Right forelimb (tissue), 1 donor: ENCODE data around the gene GABPB1.

Source experiments
- DNase-seq: peaks from one replicate; pipeline ENCODE4 v3.0.0-alpha.2; 2018

Gene GABPB1

DNA sequence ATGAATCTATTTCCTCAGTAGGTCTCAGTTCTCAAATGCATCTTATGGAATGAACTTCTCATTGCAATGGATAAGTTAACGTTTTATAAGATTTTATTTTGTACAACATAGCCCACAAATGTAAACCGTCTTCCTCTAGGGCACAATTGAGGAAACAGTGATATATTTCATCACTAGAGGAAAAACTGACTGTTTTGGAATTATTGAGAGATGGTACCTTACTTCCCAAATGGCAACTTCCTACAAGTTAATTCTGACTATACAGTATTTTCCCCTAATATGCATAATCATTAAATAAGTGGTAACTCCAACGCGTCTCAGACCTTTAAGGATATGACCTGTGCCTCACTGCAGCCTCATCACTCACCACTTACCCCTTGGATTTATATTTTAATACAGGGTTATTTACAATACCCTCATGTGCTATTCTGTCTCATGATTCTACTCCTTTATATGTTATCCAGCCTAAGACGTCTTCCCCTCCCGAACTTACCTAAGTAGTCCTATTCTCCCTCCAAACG is 13.3 kb downstream of the GABPB1 start:
- no peak for DNase-seq

DNA sequence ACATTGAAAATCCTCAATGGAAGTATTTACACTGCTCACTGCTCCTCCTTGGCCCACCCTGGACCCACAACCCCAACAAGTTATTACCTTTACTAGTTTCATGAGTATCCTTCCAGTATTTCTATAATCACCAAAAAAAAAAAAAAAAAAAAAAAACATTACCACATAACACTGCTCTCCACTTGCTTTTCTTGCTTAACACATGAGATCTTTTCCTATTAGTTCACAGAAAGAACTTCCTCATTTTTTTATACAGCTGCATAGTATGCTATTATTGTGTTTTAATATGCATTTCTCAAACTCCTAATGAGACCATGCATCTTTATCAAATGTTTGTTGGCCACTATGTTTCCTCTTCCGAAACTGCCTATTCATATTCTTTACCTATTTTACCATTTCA is 14.6 kb downstream of the GABPB1 start:
- DNase-seq = no peak

DNA sequence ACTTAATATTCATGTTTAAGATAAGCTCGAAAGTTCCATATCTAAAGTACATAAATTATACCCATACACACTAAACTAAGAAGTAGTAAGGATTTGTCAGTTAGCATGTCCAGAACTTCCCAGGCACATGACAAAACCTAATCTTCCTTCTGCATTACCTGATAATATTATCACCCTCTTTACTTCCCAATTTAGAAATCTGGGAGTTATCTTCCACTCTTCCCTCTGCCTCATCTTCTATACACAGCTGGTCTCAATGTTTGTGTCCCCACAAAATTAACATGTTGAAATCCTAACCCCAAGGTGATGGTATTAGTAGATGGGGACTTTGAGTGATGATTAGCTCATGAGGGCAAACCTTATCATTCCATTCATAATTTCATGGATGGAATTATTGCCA is 15.3 kb downstream of the GABPB1 start:
- no peak for DNase-seq

DNA sequence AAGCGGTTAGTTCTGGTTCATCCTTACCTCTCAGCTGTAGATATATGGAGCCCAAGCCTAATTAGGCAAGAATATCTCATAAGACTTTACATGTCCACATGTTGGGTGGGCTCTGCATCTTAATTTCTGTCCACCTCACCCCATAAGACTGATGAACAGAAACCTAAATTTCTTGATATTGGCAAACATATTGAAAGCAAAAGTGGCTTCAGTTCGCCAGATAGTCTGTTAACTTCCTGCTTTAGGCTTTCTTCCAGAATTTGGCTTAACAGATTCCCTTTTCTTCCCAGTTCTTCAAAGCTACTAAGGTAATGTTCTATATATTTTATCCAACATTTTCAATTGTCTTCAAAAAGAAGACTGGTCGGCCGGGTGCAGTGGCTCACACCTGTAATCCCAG is 19.7 kb downstream of the GABPB1 start:
- no peak for DNase-seq

DNA sequence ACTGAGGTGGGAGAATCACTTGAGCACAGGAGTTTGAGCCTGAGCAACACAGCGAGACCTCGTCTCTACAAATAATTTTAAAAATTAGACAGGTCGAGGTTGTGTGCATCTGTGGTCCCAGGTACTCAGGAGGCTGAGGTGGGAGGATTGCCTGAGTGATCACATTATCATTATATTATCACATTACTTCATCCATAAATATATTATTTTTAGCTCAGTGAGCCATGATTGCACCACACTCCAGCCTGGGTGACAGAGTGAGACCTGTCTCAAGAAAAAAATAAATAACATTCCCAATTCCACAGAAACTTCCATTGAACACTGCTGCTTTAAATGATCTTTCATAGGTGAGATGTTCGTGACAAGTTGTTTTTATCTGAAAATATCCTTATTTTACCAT is 21.8 kb downstream of the GABPB1 start:
- DNase-seq = no peak

DNA sequence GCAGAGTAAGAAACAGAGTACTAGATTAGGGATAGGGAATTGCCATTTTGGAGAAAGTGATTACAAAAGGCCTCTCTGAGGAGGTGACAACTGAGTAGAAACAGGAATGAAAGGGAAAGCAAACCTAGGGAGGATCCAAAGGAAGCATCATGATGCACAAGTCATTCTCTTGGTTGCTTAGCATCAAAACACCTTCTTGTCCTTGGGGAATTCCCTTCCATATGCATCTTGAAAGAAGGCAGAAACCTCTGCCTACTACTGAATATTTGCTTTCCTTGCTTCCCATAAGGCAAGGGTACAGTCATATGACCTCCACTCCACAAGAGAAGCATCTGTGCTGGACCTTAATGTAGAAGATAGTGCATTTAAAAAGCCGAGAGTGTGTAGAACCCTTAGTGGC is 24.1 kb downstream of the GABPB1 start:
- no peak for DNase-seq

DNA sequence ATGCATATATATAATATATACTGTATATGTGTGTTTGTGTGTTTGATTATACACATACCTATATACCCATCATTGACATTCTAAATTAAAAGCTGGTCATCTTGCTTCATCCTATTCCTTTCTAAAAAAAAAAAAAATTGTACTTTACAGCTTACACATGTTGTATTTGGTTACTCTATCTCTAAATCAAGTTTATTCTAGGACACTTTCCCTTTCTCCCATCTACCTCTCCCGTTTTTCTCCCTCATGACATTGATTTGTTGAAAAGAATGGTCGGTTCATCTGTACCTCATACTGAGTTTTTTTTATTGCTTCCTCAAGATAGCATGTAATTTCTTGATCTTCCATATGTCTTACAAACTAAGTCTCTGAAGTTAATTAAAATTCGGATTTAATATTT is 26.9 kb downstream of the GABPB1 start:
- no peak for DNase-seq

DNA sequence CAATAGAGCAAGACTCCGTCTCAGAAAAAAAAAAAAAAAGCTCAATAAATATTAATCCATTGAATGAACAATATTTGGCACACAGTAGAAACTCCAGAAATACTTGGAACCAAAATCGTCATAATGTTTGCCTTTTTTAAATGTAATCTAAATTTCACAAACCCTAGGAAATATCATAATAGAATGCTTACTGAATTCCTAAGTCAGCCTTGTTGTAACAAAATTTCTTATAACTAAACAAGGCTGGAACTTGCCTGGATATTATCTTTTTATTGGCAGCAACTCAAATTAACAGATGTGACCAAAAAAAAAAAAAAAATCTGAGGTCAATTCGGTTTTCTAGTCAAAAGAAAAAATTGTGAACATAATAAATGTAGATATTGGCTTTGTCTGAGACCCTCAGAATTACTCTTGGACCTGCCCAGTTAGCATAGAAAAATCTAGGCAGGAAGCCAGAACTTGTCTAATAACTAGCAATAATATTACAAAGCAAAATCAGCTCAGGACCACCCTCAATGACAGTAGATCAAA is 33.3 kb downstream of the GABPB1 start:
- DNase-seq = no peak

DNA sequence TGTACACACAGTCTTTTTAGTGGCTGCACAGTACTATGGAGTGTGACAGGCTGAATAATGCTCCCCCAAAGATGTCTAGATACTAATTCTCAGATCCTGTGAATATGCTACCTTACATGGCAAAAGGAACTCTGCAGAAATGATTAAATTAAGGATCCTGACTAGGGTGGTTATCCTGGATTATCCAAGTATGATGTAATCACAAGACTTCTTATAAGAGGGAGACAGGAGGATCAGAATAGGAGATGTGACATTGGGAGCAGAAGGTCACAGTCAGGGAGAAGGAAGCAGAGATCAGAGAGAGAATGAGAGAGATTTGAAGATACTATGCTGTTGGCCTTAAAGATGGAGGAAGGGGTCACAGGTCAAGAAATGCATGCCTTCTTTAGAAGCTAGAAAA is 34.5 kb downstream of the GABPB1 start:
- DNase-seq = no peak

DNA sequence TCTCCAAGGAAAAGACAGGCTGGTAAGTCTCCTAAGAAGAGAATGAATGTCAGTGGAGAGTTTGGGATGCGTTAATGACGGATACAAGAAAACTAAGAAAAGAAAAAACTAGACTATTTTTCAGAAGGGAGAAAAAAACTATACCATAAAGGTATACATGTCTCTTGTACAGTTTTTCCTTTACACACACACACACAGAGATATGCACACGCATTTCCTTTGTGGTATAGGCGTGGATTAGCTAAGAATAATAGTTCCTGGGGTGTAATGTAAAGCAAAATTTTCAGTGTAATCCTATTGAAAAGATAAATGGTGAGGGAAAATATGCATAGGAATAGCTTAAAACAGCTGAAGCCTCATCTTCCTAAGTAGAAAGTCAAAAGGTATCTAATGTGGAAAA is 36.3 kb downstream of the GABPB1 start:
- no peak for DNase-seq

DNA sequence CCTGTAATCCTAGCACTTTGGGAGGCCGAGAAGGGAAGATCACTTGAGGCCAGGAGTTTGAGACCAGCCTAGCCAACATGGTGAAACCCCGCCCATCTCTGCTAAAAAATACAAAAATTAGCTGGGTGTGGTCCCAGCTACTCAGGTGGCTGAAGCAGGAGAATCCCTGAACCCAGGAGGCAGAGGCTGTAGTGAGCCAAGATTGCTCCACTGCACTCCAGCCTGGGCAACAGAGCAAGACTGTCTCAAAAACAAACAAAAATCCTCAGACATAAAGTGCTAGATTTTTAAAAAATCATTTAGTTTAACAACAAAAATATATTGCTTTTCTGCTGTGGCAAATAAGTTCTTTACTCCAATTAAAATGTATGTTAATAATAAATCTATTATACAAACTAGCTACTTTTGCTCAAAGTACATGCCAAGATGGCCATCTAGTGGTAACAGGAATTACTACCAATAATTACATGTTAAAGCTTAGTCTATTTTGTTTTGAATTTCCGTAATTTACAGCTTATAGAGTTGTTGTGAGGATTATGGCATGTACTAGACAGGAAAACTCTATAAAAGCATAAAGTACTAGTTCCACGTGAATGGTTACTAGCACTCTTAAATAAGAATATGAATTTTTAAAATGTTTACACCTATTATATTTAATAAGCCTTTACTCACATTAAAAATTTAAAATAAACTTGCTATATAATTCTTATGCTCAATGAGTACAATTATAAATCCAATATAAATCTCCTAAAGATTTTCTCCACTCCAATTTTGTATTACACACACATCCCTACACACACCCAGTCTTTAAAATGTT is 39.0 kb downstream of the GABPB1 start:
- no peak for DNase-seq

DNA sequence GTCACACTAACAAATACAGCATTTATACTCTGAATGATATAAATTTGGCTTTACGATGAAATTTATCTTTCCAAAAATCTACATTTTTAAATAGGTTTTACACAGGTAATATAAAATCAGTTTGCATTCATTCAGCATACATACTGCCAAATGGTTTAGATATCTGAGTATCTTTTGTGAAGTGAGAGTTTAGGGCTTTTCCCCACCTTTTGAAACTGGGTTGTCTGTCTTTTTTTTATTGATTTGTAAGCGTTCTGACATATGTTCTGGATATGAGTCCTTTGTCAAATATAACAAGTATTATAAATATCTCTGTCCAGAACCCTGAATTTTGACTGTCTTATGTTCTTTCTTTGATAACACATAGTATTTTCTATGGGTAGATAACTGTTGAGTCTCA is 42.4 kb downstream of the GABPB1 start:
- no peak for DNase-seq

DNA sequence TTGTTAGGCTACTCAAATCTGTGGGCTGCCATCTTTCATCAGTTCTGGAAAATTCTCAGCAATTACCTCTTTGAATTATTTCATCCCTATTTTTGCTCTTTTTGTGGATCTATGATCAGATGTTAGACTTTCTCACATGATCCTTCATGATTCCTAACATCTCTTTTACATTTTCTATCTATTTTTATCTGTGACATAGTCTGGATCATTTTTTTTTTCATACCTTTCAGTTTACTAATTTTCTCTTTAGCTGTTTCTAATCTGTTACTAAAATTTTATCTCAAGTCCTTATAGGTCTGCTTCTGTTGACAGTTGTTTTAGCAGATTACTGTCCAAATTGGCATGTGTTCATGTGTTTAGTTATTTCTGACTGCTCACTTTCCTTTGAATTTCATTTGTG is 47.2 kb downstream of the GABPB1 start:
- no peak for DNase-seq

DNA sequence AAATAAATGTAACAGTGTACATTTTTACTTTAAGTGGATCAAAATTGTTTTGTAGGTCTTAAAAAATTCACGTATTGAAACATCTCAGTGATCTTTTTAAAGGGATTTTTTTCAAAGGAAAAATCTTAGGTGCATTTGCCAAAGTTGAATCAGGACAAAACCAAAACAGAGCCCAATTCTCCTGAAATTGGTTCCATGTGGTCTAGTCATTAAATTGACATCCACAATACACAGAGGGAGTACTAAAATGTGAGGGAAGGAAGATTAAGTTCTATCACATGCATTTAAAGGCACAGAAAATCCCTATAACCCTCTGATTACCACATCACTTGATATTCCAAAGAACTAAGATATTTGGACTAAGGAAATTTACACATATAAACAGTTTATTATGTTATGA is 50.2 kb downstream of the GABPB1 start:
- DNase-seq = no peak

DNA sequence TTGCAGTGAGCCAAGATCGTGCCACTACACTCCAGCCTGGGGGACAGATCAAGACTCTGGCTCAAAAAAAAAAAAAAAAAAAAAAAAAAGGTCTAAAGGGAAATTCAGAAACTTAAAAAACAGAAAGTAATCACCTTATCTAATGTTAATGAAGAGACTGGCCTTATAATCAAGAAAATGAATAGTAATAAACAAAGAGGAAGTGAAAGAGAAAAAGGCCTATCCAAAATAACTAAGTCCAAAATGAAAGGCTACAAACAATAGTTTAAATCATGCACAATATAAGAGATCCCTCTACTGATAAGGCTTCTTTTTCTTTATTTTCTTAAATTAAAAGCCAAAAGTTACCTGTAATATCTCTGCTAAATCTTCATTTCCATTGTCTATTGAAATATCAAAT is 52.4 kb downstream of the GABPB1 start:
- DNase-seq = no peak

DNA sequence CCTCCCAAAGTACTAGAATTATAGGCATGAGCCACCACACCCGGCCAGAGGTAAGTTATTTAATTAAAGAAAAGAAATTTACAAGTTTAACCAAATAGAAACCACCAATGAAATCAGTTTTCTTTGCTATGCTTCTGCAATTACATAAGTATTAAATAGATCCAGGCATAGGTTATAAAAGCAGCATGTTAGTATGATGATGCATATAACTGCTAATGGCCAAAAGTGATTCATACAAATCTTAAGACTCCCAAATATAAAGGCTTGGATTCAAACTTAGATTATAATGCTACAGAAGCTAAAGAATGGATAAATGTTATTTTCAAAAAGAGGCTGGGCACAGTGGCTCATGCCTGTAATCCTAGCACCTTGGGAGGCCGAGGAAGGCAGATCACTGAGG is 56.7 kb downstream of the GABPB1 start:
- no peak for DNase-seq

DNA sequence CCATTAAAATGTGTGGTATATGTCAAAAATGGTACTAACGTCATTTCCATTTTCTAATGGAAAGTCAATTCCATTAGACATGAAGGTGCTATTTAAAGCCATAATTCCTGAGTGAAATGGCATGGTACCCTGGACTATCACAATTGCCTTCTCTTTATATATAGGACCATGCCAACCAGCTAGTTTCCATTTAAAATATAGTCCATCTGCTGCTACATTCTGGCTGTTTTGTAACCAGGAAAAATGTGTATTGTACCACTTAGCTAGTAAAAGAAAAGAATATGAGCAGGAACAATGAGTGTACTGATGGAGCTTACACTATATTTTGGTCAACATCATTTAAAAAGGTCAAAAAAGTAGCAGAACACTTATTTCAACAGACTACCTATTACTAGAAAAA is 59.0 kb downstream of the GABPB1 start:
- no peak for DNase-seq

DNA sequence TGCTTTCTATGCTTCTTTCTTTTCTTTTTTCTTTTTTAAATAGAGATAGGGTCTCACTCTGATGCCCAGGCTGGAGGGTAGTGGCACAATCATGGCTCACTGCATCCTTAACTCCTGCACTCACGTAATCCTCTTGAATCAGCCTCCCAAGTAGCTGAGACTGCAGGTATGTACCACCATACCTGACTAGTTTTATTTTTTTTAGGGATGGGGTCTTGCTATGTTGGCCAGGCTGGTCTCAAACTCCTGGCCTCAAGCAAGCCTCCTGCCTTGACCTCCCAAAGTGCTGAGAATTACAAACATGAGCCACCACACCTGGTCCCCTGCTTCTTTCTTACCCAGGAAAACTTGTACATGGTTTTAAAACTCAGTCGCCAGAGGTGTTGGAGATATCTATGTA is 65.2 kb downstream of the GABPB1 start:
- DNase-seq = no peak

DNA sequence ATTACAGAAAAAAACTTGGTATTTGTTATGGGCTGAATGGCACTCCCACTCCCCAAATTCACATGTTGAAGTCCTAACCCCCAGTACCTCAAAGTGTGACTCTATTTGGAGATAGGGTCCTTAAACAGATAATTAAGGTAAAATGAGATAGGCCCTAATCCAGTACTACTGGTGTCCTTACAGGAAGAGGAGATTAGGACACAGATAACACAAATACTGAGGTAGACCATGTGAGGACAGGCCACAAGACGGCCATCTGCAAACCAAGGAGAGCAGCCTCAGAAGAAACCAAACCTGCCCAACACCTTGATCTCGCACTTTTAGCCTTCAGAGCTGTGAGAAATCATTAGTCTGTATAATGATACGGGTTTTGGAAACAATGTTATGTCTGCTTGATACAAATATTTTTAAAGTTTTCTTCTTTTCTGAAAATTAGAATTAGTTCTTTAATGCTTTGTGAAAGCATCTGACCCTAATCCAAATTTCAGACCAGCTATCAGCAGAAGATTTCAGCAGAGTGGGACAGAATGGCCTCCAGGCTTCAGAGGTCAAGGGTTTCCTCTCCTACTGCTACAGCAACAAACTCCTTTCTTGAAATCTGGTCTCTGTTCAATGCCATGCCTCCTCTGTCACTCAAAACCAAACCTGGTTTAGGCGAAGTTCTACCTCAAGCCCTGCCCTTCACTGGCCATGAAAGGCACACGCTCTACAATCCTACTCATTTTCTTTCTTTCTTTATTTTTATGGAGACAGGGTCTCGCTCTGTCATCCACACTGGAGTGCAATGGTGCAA is 67.5 kb downstream of the GABPB1 start:
- no peak for DNase-seq

DNA sequence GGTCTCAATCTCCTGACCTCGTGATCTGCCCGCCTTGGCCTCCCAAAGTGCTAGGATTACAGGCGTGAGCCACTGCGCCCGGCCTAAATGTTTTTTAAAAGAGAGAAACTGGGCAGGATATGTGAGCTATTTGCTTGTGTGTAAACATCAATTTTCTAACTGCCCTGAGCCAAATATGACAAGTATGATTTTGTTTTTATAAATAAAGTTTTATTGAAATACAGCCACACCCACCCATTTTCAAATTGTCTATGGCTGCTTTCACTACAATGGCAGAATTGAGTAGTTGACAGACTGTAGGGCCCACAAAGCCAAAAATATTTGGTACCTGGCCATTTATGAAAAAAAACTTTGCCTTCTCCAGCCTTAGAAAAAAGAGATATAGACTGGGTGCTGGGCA is 73.6 kb downstream of the GABPB1 start:
- DNase-seq = no peak

DNA sequence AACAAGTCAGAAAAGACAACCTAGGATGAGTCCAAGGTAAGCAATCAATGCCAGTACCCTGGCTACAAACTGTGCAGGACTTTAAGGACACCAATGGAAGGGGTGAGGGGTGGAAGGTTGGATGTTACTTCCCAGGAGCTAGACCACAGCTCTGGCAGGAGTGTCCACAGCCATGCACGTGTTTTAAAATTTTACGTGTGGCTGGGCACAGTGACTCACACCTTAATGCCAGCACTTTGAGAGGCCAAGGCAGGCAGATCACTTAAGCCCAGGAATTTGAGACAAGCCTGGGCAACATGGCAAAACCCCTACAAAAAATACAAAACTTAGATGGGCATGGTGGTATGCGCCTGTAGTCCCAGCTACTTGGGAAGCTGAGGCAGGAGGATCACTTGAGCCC is 74.7 kb downstream of the GABPB1 start:
- no peak for DNase-seq

DNA sequence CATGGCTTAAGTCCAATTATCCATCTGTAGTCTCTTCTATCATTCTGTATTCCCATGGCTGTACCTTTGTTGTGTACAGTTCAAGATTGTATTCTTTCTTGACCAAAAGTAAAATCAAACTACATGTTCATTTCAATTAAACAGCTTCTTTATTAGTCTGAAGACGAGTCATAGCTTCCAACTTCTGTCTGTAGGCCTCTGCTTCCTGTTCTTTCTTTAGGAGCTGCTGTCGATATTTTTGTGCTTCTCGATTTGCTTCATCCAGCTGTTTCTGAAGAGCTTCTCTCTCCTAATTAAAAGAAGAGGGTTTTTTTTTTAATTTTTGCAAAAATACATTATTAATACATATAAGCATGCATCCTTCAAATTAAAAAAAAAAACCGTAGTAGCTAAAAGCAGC is 76.5 kb downstream of the GABPB1 start:
- no peak for DNase-seq

DNA sequence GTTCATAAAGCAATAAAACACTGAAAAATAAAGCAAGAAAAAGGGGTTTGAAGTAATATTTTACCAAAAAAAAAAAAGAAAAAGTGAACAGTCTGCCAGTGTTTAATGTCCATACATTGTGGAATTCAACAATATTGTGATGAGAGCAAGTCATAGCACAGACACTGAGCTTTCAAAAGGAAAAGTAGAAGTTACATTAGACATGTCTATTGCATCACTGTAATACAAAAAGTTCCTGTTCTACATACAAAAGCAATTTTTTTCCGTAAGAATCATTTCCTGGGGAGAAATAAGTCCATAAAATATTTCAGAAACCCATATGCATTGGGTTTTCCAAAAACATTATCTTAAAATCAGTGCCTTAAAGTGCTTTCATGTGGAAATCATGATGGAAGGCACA is 77.6 kb downstream of the GABPB1 start:
- DNase-seq = no peak

DNA sequence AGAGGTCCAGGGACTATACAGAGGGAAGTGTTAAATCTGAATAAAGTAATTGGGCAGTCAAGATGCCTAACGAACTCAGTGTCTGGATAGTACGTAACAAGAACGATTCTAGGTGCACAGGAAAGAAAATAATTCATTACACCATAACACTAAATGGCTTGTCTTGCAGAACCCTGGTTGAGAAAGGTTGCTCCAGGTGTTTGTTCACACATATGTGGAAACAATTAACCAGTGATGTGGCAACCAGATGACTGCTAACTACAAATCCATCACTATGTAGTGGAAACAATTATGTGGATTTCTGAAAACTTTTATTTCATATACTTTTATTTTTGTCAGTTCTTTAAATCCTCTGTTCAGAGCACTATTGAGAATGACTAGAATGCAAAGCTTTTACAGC is 79.1 kb downstream of the GABPB1 start:
- no peak for DNase-seq
